SK-N-SH (cell line): ENCODE measurements around the gene MIDN. TPM values are rescaled to one million over a fixed set of nuclear protein-coding genes. Genes with fewer than 3 reads are reported as not detected.
A peak's percentile ranks its signal among the peaks of the same experiment; 100 is the strongest.

ENCODE experiments used
- CTCF ChIA-PET: fragments of 300-600, 350-600 bp; formaldehyde crosslinking; extraction: SDS; loops from one replicate; lab custom pipeline; 2021; lab: Yijun Ruan, JAX
- POLR2A ChIA-PET: fragments of 350-600 bp; sonication (Branson Sonifier 250); formaldehyde crosslinking; extraction: SDS; loops from one replicate; lab custom pipeline; 2020; ENCODE audit warnings: antibody characterized with exemption, inconsistent platforms; lab: Yijun Ruan, JAX
- DNase-seq: peaks from one replicate; pipeline ENCODE4 v3.0.0; 2012
- H2AFZ ChIP-seq: fragments of 200-600 bp; sonication (generic); 2 replicates; pipeline ENCODE4 v1.8.1; 2016; ENCODE audit warnings: antibody characterized with exemption, mild to moderate bottlenecking, low read depth
- H3F3A ChIP-seq: fragments of 200-600 bp; sonication (generic); replicated peaks from 2 replicates; pipeline ENCODE3; 2016; ENCODE audit warnings: antibody characterized with exemption, mild to moderate bottlenecking; ENCODE audit not compliant: insufficient read depth
- H3K27ac ChIP-seq, 2 experiments: fragments of 200-500 bp in 1 of 2; fragments of 200-600 bp in 1 of 2; sonication (Bioruptor generic) in 1 of 2; sonication (generic), shearing (Covaris generic) in 1 of 2; 2 replicates each; pipeline versions ENCODE4 v1.5.1 to v1.6.1; 2014 to 2016; ENCODE audit warnings: low read depth in 2 of 2, inconsistent platforms in 1 of 2, low read length in 1 of 2, mild to moderate bottlenecking in 1 of 2, mixed read lengths in 1 of 2
- H3K27me3 ChIP-seq: fragments of 200-600 bp; sonication (generic), shearing (Covaris generic); 2 replicates; pipeline ENCODE4 v1.6.1; 2016; ENCODE audit warnings: mixed run types; ENCODE audit not compliant: insufficient read depth
- H3K36me3 ChIP-seq, 2 experiments: fragments of 200-500 bp in 1 of 2; fragments of 200-600 bp in 1 of 2; sonication (Bioruptor generic) in 1 of 2; sonication (generic) in 1 of 2; replicated peaks in 1 of 2; 2 replicates each; pipeline versions ENCODE3 to v1.5.1; 2014 to 2016; ENCODE audit warnings: low read length in 1 of 2, mild to moderate bottlenecking in 1 of 2; ENCODE audit not compliant: insufficient read depth in 2 of 2, control insufficient read depth in 1 of 2
- H3K4me1 ChIP-seq, 2 experiments: fragments of 200-500 bp in 1 of 2; fragments of 200-600 bp in 1 of 2; sonication (Bioruptor generic) in 1 of 2; sonication (generic), shearing (Covaris generic) in 1 of 2; 2 replicates each; pipeline versions ENCODE4 v1.5.1 to v1.6.1; 2014 to 2016; ENCODE audit warnings: low read depth in 1 of 2, low read length in 1 of 2, mixed run types in 1 of 2; ENCODE audit not compliant: insufficient read depth in 2 of 2, control insufficient read depth in 1 of 2
- H3K4me2 ChIP-seq: fragments of 200-600 bp; sonication (generic), shearing (Covaris generic); 2 replicates; pipeline ENCODE4 v1.6.1; 2017; ENCODE audit warnings: mixed run types
- H3K4me3 ChIP-seq, 2 experiments: fragments of 200-500 bp in 1 of 2; fragments of 200-600 bp in 1 of 2; sonication (Bioruptor generic) in 1 of 2; sonication (generic), shearing (Covaris generic) in 1 of 2; 2 replicates each; pipeline versions ENCODE4 v1.5.1 to v1.8.1; 2014 to 2016; ENCODE audit warnings: low read depth in 2 of 2, inconsistent platforms in 1 of 2, low read length in 1 of 2, mild to moderate bottlenecking in 1 of 2, mixed read lengths in 1 of 2, moderate library complexity in 1 of 2
- H3K79me2 ChIP-seq: fragments of 200-600 bp; sonication (generic); 2 replicates; pipeline ENCODE4 v1.8.1; 2017; ENCODE audit warnings: mild to moderate bottlenecking; ENCODE audit not compliant: insufficient read depth
- H3K9ac ChIP-seq: fragments of 200-600 bp; sonication (generic); 2 replicates; pipeline ENCODE4 v1.6.1; 2017; ENCODE audit warnings: mixed run types
- H3K9me2 ChIP-seq: fragments of 200-600 bp; sonication (generic); 2 replicates; pipeline ENCODE4 v1.6.1; 2017; ENCODE audit warnings: mixed run types
- H3K9me3 ChIP-seq: fragments of 200-600 bp; sonication (generic); 2 replicates; pipeline ENCODE4 v1.6.1; 2017; ENCODE audit warnings: mixed run types, mild to moderate bottlenecking, moderate library complexity
- H4K20me1 ChIP-seq: fragments of 200-600 bp; sonication (generic); 2 replicates; pipeline ENCODE4 v1.6.1; 2017; ENCODE audit warnings: mild to moderate bottlenecking, mixed run types; ENCODE audit not compliant: insufficient read depth
- CHD2 ChIP-seq: fragments of 150-350 bp; IDR thresholded peaks from 2 replicates; pipeline ENCODE4 v1.6.1; 2018; ENCODE audit warnings: low read length; ENCODE audit not compliant: partially characterized antibody
- ELF1 ChIP-seq: IDR thresholded peaks from 2 replicates; pipeline ENCODE4 v1.4.0; 2012
- FOSL2 ChIP-seq: IDR thresholded peaks from 2 replicates; pipeline ENCODE4 v1.4.0; 2012; ENCODE audit warnings: low read depth, mild to moderate bottlenecking, moderate library complexity, borderline replicate concordance
- IRF3 ChIP-seq: fragments of 150-350 bp; IDR thresholded peaks from 2 replicates; pipeline ENCODE4 v1.6.1; 2016; ENCODE audit warnings: mild to moderate bottlenecking, low read depth, low read length
- MEF2A ChIP-seq: IDR thresholded peaks from 2 replicates; pipeline ENCODE4 v1.4.0; 2012; ENCODE audit warnings: low read depth, borderline replicate concordance
- MXI1 ChIP-seq: IDR thresholded peaks from 2 replicates; pipeline ENCODE4 v1.6.1; 2012; ENCODE audit warnings: mild to moderate bottlenecking, low read depth, low read length, improper control_type of control experiment
- NFIC ChIP-seq: IDR thresholded peaks from 2 replicates; pipeline ENCODE4 v1.4.0; 2012; ENCODE audit warnings: borderline replicate concordance
- RCOR1 ChIP-seq: fragments of 150-350 bp; IDR thresholded peaks from 2 replicates; pipeline ENCODE4 v1.6.1; 2017; ENCODE audit warnings: antibody characterized with exemption, low read length
- REST ChIP-seq: IDR thresholded peaks from 2 replicates; pipeline ENCODE4 v1.6.1; 2012; ENCODE audit warnings: mild to moderate bottlenecking, low read depth, low read length, moderate library complexity
- RFX5 ChIP-seq: IDR thresholded peaks from 2 replicates; pipeline ENCODE4 v1.6.1; 2012; ENCODE audit warnings: mild to moderate bottlenecking, improper control_type of control experiment, low read length
- TAF1 ChIP-seq: IDR thresholded peaks from 2 replicates; pipeline ENCODE4 v1.6.1; 2012; ENCODE audit warnings: low read depth, mild to moderate bottlenecking, low read length, moderate library complexity, borderline replicate concordance
- TCF12 ChIP-seq: IDR thresholded peaks from 2 replicates; pipeline ENCODE4 v1.4.0; 2012
- YY1 ChIP-seq: IDR thresholded peaks from 2 replicates; pipeline ENCODE4 v1.4.0; 2012; ENCODE audit warnings: low read depth, mild to moderate bottlenecking
- WGBS: methylation state at CpG from one replicate; pipeline ENCODE4 v1.1.6; 2017; ENCODE audit warnings: low lambda C conversion rate; 5-methylcytosine and 5-hydroxymethylcytosine counted together
- polyA plus RNA-seq, 3 experiments: library from polyadenylated mRNA; depleted of rRNA; stranded (reverse); fragments of >200 nt; gene quantifications; 2 replicates each; pipeline ENCODE4 v1.2.3, GENCODE V29; 2012
- TF ChIP-seq, protein P1 (sequence below): IDR thresholded peaks from 2 replicates; pipeline ENCODE4 v1.4.0; 2012; ENCODE audit warnings: low read depth, borderline replicate concordance
- TF ChIP-seq, protein P2 (sequence below): fragments of 150-350 bp; IDR thresholded peaks from 2 replicates; pipeline ENCODE4 v1.6.1; 2017; ENCODE audit warnings: antibody characterized with exemption, low read length, low read depth, borderline replicate concordance
- TF ChIP-seq, protein P3 (sequence below): IDR thresholded peaks from 2 replicates; pipeline ENCODE4 v1.4.0; 2012; ENCODE audit warnings: low read depth, borderline replicate concordance

MIDN gene
- polyA plus RNA-seq, 1 of the 3 experiments (the other 2 are of a cell fraction), result 13.9 TPM

DNA sequence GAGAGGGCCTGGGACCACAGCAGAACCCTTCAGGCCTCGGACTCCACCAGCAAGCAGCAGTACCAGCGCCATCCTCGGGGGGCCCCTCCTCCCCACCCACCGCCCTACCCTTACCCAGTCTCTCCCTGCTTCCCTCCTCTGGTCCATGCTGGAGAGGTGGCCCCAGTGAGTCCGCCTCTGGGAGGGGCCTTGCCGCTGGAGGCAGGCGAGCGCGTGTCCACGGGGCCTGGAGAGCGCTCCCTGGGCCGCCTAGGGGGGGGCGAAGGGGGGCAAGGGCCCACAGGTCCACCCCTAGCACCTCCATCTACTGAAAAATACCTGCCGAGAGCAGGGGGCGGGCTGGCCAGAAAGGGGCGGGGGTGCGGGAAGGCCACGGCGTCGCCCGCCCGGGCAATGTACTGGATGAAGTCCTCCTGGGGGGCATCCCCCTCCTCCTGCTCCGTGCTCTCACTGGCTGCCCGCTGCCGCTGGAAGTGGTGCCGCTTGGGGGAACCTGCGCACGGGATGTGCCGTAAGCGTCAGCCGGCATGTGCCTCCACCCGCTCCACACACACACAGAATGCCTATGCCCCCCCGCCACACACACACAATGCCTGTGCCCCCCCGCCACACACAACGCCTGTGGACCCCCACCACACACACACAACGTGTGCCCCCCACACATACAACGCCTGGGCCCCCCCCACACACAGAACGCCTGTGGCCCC is 17.4 kb upstream of the MIDN start:
- Histone ChIP-seq H3K4me2 (no peak overlapping the region), H3K9me3 (no peaks in the 10 kb centered on the region), H3K9me2 (no peaks in the 10 kb centered on the region), H4K20me1 (peaks cover 19% of the 10 kb centered on the region), H3K27me3 (no peaks in the 10 kb centered on the region), H3K4me1 (peaks cover 0 to 4% of the 10 kb centered on the region in 2 experiments; a peak in 1 of 4 replicates), H3K36me3 (peaks cover 0 to 61% of the 10 kb centered on the region in 2 experiments), H3K9ac (no peak overlapping the region), H2AFZ (no peak overlapping the region), H3K79me2 (peaks cover 6% of the 10 kb centered on the region; the same call in 1 of the 2 replicates), H3F3A (peaks cover 14% of the 10 kb centered on the region), H3K27ac (no peak overlapping the region), H3K4me3 (no peak overlapping the region)
- ChIA-PET POLR2A (no interaction called here), CTCF (interaction anchor here (1.4 kb wide), 1 partner anchor 49 kb away, joined by 3 read pairs; no protein-coding TSS in a partner anchor)
- no peak for TF ChIP-seq RFX5
- no peak for TF ChIP-seq RCOR1
- TF ChIP-seq, protein P1, sequence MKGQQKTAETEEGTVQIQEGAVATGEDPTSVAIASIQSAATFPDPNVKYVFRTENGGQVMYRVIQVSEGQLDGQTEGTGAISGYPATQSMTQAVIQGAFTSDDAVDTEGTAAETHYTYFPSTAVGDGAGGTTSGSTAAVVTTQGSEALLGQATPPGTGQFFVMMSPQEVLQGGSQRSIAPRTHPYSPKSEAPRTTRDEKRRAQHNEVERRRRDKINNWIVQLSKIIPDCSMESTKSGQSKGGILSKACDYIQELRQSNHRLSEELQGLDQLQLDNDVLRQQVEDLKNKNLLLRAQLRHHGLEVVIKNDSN, result no peak
- no peak for TF ChIP-seq MEF2A
- TF ChIP-seq TAF1, result no peak
- TF ChIP-seq YY1, result no peak
- TF ChIP-seq ELF1, result no peak
- no peak for TF ChIP-seq FOSL2
- no peak for TF ChIP-seq MXI1
- TF ChIP-seq TCF12, result no peak
- TF ChIP-seq, protein P2, sequence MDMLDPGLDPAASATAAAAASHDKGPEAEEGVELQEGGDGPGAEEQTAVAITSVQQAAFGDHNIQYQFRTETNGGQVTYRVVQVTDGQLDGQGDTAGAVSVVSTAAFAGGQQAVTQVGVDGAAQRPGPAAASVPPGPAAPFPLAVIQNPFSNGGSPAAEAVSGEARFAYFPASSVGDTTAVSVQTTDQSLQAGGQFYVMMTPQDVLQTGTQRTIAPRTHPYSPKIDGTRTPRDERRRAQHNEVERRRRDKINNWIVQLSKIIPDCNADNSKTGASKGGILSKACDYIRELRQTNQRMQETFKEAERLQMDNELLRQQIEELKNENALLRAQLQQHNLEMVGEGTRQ, result no peak
- no peak for TF ChIP-seq CHD2
- TF ChIP-seq REST, result no peak
- TF ChIP-seq, protein P3, sequence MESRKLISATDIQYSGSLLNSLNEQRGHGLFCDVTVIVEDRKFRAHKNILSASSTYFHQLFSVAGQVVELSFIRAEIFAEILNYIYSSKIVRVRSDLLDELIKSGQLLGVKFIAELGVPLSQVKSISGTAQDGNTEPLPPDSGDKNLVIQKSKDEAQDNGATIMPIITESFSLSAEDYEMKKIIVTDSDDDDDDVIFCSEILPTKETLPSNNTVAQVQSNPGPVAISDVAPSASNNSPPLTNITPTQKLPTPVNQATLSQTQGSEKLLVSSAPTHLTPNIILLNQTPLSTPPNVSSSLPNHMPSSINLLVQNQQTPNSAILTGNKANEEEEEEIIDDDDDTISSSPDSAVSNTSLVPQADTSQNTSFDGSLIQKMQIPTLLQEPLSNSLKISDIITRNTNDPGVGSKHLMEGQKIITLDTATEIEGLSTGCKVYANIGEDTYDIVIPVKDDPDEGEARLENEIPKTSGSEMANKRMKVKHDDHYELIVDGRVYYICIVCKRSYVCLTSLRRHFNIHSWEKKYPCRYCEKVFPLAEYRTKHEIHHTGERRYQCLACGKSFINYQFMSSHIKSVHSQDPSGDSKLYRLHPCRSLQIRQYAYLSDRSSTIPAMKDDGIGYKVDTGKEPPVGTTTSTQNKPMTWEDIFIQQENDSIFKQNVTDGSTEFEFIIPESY, result no peak
- no peak for TF ChIP-seq IRF3
- TF ChIP-seq NFIC, result no peak
- peak; percentile 49 for DNase-seq
- 95% methylated on average over 29 of the region's 38 CpGs for WGBS
